ENCODE data around the gene SPARC.

Gene SPARC

DNA sequence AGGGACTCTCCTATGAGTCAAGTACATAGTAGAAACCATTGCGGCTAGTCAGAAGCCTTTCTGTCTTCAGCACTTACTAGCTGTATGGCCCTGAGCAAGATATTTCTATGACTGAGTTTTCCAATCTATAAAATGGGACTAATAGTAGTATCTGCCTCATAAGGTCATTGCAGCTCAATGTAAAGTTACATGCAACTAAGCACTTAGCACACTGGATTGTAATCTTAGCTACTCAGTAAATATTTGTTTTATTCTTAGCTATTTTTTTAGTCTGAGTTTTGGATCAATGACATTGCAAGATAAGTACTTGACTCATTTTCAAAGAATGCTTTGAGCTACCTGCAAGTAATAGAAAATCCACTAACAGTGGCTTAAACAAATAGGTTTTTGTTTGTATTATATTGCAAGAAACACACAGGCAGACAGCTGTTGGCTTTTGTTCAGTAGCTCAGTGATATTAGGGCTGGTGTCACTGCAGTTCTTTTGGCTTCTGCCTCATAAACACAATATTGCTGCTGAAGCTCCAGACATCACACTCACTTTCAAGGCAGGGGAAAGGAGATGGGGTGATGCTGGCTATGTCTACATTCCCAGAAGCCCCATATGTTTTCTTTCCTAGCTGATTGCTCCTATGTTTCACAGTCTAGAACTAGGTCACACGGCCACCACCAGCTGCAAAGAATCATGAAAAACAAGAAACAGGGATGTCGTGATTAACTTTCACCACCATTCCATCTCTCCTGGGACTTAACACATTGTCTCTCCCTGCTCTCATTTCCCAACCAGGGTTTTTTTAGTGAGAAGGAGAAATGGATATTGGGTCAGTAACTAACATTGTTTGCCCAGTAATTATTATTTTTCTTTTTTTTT, 68.6 kb downstream of the SPARC start:
- Histone ChIP-seq H3K9ac (ENCODE audit: low read length in 5 of 5) (no peak overlapping the region), H3K36me3 (ENCODE audit: control insufficient read depth in 5 of 5, insufficient read depth in 5 of 5, low read length in 5 of 5) (no peaks in the 10 kb centered on the region), H3K27ac (ENCODE audit: low read depth, low read length) (no peak overlapping the region), H3K4me3 (ENCODE audit: low read depth in 1 of 5, low read length in 5 of 5) (no peak overlapping the region), H3K9me3 (ENCODE audit: control insufficient read depth in 5 of 5, low read length in 5 of 5) (peaks cover 0 to 5% (median 4%) of the 10 kb centered on the region in 5 donors), H3K4me1 (ENCODE audit: control insufficient read depth in 5 of 5, insufficient read depth in 5 of 5, low read length in 5 of 5) (peaks cover 2 to 14% (median 5%) of the 10 kb centered on the region in 5 donors), H3K27me3 (ENCODE audit: control insufficient read depth in 5 of 5, insufficient read depth in 4 of 5, low read length in 5 of 5) (peaks cover 0 to 6% (median 0%) of the 10 kb centered on the region in 5 donors)

DNA sequence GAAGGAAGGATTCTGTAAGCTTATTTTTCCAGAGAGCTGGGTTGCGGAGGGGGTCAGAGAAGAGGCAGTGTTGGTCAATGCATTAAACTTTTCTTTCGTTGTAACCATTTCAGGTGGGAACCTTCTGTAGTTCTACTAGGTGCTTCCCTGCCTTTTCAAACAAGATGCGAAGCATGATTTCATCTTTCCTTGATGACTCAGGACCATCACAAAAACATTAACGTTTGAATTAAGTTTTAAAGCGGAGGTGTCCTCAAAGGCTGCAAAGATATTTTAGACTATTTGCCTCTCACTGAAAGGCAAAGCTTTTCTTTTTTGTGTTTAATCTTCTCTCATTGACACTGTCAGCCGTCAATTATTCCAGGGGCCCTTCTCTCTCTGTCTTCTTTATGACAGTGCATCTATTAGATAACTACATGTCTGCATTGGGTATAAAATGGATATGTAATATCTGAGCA, 69.3 kb downstream of the SPARC start:
- H3K36me3 ChIP-seq (ENCODE audit: control insufficient read depth in 5 of 5, insufficient read depth in 5 of 5, low read length in 5 of 5): no peaks in the 10 kb centered on the region
- peaks cover 0 to 8% (median 0%) of the 10 kb centered on the region in 5 donors for H3K4me1 ChIP-seq (ENCODE audit: control insufficient read depth in 5 of 5, insufficient read depth in 5 of 5, low read length in 5 of 5)
- no peak overlapping the region for H3K9ac ChIP-seq (ENCODE audit: low read length in 5 of 5)
- H3K4me3 ChIP-seq (ENCODE audit: low read depth in 1 of 5, low read length in 5 of 5): no peak overlapping the region
- H3K9me3 ChIP-seq (ENCODE audit: control insufficient read depth in 5 of 5, low read length in 5 of 5): peaks cover 0 to 5% (median 4%) of the 10 kb centered on the region in 5 donors
- no peak overlapping the region for H3K27ac ChIP-seq (ENCODE audit: low read depth, low read length)
- peaks cover 0 to 6% (median 0%) of the 10 kb centered on the region in 5 donors for H3K27me3 ChIP-seq (ENCODE audit: control insufficient read depth in 5 of 5, insufficient read depth in 4 of 5, low read length in 5 of 5)

DNA sequence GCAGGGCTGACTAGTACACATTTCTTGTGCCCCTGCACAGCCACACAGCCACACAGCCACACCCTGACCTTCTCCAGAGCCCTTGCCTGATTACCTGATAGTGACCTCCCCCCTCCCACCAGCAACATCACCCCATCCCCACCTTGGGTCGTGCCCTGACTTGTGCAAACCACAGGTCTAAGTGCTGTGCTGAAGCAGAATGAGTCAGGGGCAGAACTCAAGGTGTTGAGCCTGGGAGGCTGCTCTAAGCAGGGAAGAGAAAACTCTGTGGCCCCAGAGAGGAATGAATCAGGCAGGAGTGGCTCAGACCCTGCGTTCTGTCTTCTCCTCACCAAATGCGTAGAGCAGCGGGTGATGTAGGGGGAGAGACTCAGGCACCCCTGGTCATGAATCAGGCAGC, 71.3 kb downstream of the SPARC start:
- no peak overlapping the region for H3K27ac ChIP-seq (ENCODE audit: low read depth, low read length)
- H3K4me3 ChIP-seq (ENCODE audit: low read depth in 1 of 5, low read length in 5 of 5): no peak overlapping the region
- H3K9ac ChIP-seq (ENCODE audit: low read length in 5 of 5): no peak overlapping the region

GRCh38 chr5:151614565-151614964, 72.2 kb downstream of the SPARC start:
- Histone ChIP-seq H3K4me3 (ENCODE audit: low read depth in 1 of 5, low read length in 5 of 5) (no peak overlapping the region), H3K4me1 (ENCODE audit: control insufficient read depth in 5 of 5, insufficient read depth in 5 of 5, low read length in 5 of 5) (no peaks in the 10 kb centered on the region), H3K9ac (ENCODE audit: low read length in 5 of 5) (no peak overlapping the region), H3K9me3 (ENCODE audit: control insufficient read depth in 5 of 5, low read length in 5 of 5) (peaks cover 0 to 5% (median 4%) of the 10 kb centered on the region in 5 donors), H3K36me3 (ENCODE audit: control insufficient read depth in 5 of 5, insufficient read depth in 5 of 5, low read length in 5 of 5) (no peaks in the 10 kb centered on the region), H3K27me3 (ENCODE audit: control insufficient read depth in 5 of 5, insufficient read depth in 4 of 5, low read length in 5 of 5) (peaks cover 0 to 6% (median 3%) of the 10 kb centered on the region in 5 donors), H3K27ac (ENCODE audit: low read depth, low read length) (no peak overlapping the region)

More for the DNA sequence above, 71.3 kb downstream of the SPARC start:
- H3K4me1 ChIP-seq (ENCODE audit: control insufficient read depth in 5 of 5, insufficient read depth in 5 of 5, low read length in 5 of 5): peaks cover 0 to 5% (median 0%) of the 10 kb centered on the region in 5 donors
- H3K9me3 ChIP-seq (ENCODE audit: control insufficient read depth in 5 of 5, low read length in 5 of 5): peaks cover 0 to 5% (median 4%) of the 10 kb centered on the region in 5 donors
- peaks cover 0 to 6% (median 3%) of the 10 kb centered on the region in 5 donors for H3K27me3 ChIP-seq (ENCODE audit: control insufficient read depth in 5 of 5, insufficient read depth in 4 of 5, low read length in 5 of 5)
- H3K36me3 ChIP-seq (ENCODE audit: control insufficient read depth in 5 of 5, insufficient read depth in 5 of 5, low read length in 5 of 5): no peaks in the 10 kb centered on the region

GRCh38 chr5:151612689-151613427, 73.9 kb downstream of the SPARC start:
- H3K9me3 ChIP-seq (ENCODE audit: control insufficient read depth in 5 of 5, low read length in 5 of 5): no peaks in the 10 kb centered on the region
- no peak overlapping the region for H3K4me3 ChIP-seq (ENCODE audit: low read depth in 1 of 5, low read length in 5 of 5)
- H3K27me3 ChIP-seq (ENCODE audit: control insufficient read depth in 5 of 5, insufficient read depth in 4 of 5, low read length in 5 of 5): peaks cover 0 to 6% (median 3%) of the 10 kb centered on the region in 5 donors
- H3K9ac ChIP-seq (ENCODE audit: low read length in 5 of 5): no peak overlapping the region
- H3K36me3 ChIP-seq (ENCODE audit: control insufficient read depth in 5 of 5, insufficient read depth in 5 of 5, low read length in 5 of 5): no peaks in the 10 kb centered on the region
- no peak overlapping the region for H3K27ac ChIP-seq (ENCODE audit: low read depth, low read length)
- H3K4me1 ChIP-seq (ENCODE audit: control insufficient read depth in 5 of 5, insufficient read depth in 5 of 5, low read length in 5 of 5): no peaks in the 10 kb centered on the region

DNA sequence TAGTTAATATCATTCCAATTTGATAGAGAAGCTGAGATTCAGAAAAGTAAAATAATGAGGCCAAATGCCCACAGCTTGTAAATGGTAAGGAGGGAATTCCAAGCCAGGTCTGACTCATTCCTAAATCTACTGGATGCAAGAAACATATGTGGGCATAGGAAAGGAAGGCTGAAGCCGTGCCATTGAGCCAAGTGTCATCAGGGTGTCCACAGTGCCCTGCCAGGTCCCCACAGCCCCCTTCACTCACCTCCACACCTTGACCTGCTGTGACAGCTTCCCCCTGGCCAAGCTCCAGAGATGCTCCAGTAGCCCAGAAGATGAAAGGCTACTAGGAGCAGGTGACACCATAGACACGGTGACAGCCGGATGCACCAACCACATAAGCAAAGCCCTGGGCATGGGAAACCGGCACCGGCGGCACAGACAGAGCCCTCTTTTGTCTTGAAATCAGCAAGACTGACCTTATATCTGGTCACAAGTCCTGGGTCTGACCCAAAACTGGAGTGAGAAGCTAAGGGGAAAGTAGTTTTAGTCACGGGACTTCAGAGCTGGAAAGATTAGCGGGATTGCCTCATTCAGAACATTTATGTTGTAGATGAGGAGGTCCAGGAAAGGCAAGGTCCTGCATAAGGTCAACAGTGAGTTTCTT, 75.5 kb downstream of the SPARC start:
- no peaks in the 10 kb centered on the region for H3K4me1 ChIP-seq (ENCODE audit: control insufficient read depth in 5 of 5, insufficient read depth in 5 of 5, low read length in 5 of 5)
- H3K27me3 ChIP-seq (ENCODE audit: control insufficient read depth in 5 of 5, insufficient read depth in 4 of 5, low read length in 5 of 5): peaks cover 0 to 6% (median 3%) of the 10 kb centered on the region in 5 donors
- H3K9ac ChIP-seq (ENCODE audit: low read length in 5 of 5): no peak overlapping the region
- H3K4me3 ChIP-seq (ENCODE audit: low read depth in 1 of 5, low read length in 5 of 5): no peak overlapping the region
- H3K9me3 ChIP-seq (ENCODE audit: control insufficient read depth in 5 of 5, low read length in 5 of 5): no peaks in the 10 kb centered on the region
- no peak overlapping the region for H3K27ac ChIP-seq (ENCODE audit: low read depth, low read length)
- no peaks in the 10 kb centered on the region for H3K36me3 ChIP-seq (ENCODE audit: control insufficient read depth in 5 of 5, insufficient read depth in 5 of 5, low read length in 5 of 5)
